ENCODE results near the gene SORCS2. TPM values are rescaled to one million over a fixed set of nuclear protein-coding genes. Genes with fewer than 3 reads are reported as not detected.

Gene SORCS2
- total RNA-seq, 1 experiment from 2014 or later, result 0.15 TPM

DNA sequence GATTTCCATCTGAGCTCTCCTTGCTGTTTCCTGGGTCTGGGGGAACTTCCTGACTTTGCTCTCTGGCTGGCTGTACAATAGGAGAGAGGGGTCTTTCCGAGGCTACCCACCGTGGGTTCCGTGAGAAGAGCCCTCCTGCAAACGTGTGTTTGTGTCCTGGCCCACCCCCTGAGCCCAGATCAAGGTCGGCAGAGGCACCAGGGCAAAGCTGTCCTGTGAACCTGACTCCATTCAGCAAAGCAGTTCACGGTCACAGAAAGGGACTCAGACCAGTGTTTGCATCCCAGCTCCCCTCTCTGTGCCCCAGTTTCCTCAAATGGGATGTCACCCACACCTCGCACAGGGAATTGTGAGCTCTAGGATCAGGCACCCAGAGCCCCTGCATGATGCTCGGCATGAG is 339.7 kb downstream of the SORCS2 start:
- CTCF ChIA-PET, result interaction anchor here (0.6 kb wide), 1 partner anchor 1283 kb away, joined by 3 read pairs; no protein-coding TSS in a partner anchor
- Histone ChIP-seq H3K27ac (ENCODE audit: low read length) (no peak overlapping the region), H3K4me1 (ENCODE audit: control insufficient read depth, insufficient read depth, low read length) (no peaks in the 10 kb centered on the region), H3K9me3 (ENCODE audit: control insufficient read depth, insufficient read depth, low read depth, low read length) (no peaks in the 10 kb centered on the region), H3K36me3 (ENCODE audit: control insufficient read depth, insufficient read depth, low read length) (no peaks in the 10 kb centered on the region), H3K4me3 (ENCODE audit: low read depth in 2 of 2, low read length in 2 of 2) (no peak overlapping the region), H3K27me3 (ENCODE audit: control insufficient read depth, insufficient read depth, low read length) (no peaks in the 10 kb centered on the region)
- BruUV-seq (replicated peaks), result no TSS peak
- no peak for DNase-seq (ENCODE audit: low read depth, low spot score)
- no peak for TF ChIP-seq POLR2AphosphoS5 (IDR thresholded peaks at IDR 0.05; ENCODE audit: low read depth, low read length)
- TF ChIP-seq TCF7L2 (IDR thresholded peaks at IDR 0.05; ENCODE audit: low read depth, low read length), result no peak
- no peak for TF ChIP-seq SIN3A (IDR thresholded peaks at IDR 0.05; ENCODE audit: borderline replicate concordance, insufficient read depth, low read depth, low read length)
- TF ChIP-seq, protein P1, sequence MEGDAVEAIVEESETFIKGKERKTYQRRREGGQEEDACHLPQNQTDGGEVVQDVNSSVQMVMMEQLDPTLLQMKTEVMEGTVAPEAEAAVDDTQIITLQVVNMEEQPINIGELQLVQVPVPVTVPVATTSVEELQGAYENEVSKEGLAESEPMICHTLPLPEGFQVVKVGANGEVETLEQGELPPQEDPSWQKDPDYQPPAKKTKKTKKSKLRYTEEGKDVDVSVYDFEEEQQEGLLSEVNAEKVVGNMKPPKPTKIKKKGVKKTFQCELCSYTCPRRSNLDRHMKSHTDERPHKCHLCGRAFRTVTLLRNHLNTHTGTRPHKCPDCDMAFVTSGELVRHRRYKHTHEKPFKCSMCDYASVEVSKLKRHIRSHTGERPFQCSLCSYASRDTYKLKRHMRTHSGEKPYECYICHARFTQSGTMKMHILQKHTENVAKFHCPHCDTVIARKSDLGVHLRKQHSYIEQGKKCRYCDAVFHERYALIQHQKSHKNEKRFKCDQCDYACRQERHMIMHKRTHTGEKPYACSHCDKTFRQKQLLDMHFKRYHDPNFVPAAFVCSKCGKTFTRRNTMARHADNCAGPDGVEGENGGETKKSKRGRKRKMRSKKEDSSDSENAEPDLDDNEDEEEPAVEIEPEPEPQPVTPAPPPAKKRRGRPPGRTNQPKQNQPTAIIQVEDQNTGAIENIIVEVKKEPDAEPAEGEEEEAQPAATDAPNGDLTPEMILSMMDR (IDR thresholded peaks at IDR 0.05), result no peak
- TF ChIP-seq, protein P2, sequence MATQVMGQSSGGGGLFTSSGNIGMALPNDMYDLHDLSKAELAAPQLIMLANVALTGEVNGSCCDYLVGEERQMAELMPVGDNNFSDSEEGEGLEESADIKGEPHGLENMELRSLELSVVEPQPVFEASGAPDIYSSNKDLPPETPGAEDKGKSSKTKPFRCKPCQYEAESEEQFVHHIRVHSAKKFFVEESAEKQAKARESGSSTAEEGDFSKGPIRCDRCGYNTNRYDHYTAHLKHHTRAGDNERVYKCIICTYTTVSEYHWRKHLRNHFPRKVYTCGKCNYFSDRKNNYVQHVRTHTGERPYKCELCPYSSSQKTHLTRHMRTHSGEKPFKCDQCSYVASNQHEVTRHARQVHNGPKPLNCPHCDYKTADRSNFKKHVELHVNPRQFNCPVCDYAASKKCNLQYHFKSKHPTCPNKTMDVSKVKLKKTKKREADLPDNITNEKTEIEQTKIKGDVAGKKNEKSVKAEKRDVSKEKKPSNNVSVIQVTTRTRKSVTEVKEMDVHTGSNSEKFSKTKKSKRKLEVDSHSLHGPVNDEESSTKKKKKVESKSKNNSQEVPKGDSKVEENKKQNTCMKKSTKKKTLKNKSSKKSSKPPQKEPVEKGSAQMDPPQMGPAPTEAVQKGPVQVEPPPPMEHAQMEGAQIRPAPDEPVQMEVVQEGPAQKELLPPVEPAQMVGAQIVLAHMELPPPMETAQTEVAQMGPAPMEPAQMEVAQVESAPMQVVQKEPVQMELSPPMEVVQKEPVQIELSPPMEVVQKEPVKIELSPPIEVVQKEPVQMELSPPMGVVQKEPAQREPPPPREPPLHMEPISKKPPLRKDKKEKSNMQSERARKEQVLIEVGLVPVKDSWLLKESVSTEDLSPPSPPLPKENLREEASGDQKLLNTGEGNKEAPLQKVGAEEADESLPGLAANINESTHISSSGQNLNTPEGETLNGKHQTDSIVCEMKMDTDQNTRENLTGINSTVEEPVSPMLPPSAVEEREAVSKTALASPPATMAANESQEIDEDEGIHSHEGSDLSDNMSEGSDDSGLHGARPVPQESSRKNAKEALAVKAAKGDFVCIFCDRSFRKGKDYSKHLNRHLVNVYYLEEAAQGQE (IDR thresholded peaks at IDR 0.05; ENCODE audit: insufficient read depth in 1 of 2, low read depth in 2 of 2, low read length in 1 of 2), result no peak
- intact Hi-C loops (cut with micrococcal nuclease; ENCODE audit: unreplicated experiment) (no loop called here), in situ Hi-C loops (cut with HindIII; ENCODE audit: low pct_unique_long_range_greater_than_20kb, low sequenced_read_pairs) (no loop called here)
- no peak for ATAC-seq
- POLR2A ChIA-PET, result no interaction called here

DNA sequence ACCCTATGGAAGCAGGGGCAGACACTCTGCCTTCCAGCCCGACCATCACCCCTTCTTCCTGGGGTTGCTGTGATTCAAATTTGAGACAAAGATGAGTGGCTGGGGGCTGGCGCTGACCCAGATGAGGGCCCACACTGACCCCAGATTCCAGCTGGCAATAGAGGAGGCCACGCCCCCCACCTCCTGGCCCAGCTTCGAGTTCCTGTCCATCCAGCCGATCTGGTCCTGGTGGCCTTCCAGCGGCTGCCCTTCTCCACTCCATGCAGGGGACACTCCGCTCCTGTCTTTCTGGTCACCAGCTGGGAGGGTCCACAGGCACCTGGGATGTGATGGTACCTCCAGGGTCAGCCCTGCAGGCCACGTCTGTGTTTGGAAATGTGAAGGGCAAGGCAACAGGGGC is 340.9 kb downstream of the SORCS2 start:
- H3K4me3 ChIP-seq (ENCODE audit: low read depth in 2 of 2, low read length in 2 of 2), result no peak overlapping the region
- no peaks in the 10 kb centered on the region for H3K36me3 ChIP-seq (ENCODE audit: control insufficient read depth, insufficient read depth, low read length)
- CTCF ChIA-PET, result interaction anchor here (0.7 kb wide), 1 partner anchor 482 kb away, joined by 3 read pairs; no protein-coding TSS in a partner anchor
- intact Hi-C loops (cut with micrococcal nuclease; ENCODE audit: unreplicated experiment) (no loop called here), in situ Hi-C loops (cut with HindIII; ENCODE audit: low pct_unique_long_range_greater_than_20kb, low sequenced_read_pairs) (no loop called here)
- POLR2A ChIA-PET, result no interaction called here
- no peaks in the 10 kb centered on the region for H3K9me3 ChIP-seq (ENCODE audit: control insufficient read depth, insufficient read depth, low read depth, low read length)
- DNase-seq (ENCODE audit: low read depth, low spot score), result no peak
- H3K27me3 ChIP-seq (ENCODE audit: control insufficient read depth, insufficient read depth, low read length), result no peaks in the 10 kb centered on the region
- no peaks in the 10 kb centered on the region for H3K4me1 ChIP-seq (ENCODE audit: control insufficient read depth, insufficient read depth, low read length)
- TF ChIP-seq POLR2AphosphoS5 (IDR thresholded peaks at IDR 0.05; ENCODE audit: low read depth, low read length) (no peak), TCF7L2 (IDR thresholded peaks at IDR 0.05; ENCODE audit: low read depth, low read length) (no peak), SIN3A (IDR thresholded peaks at IDR 0.05; ENCODE audit: borderline replicate concordance, insufficient read depth, low read depth, low read length) (no peak)
- TF ChIP-seq, protein P2 (IDR thresholded peaks at IDR 0.05; ENCODE audit: insufficient read depth in 1 of 2, low read depth in 2 of 2, low read length in 1 of 2), result no peak
- TF ChIP-seq, protein P1 (IDR thresholded peaks at IDR 0.05), result no peak
- no TSS peak for BruUV-seq (replicated peaks)
- ATAC-seq, result no peak
- no peak overlapping the region for H3K27ac ChIP-seq (ENCODE audit: low read length)

All from Panc1 (cell line).